OCI-LY3 (cell line): ENCODE data around the gene TLL2.

Experiments
- H2AFZ ChIP-seq: fragments of 200-600, 300-600 bp; shearing (Covaris generic); 2 replicates; pipeline ENCODE4 v1.6.0; 2014; ENCODE audit warnings: antibody characterized with exemption, low read depth, low read length
- H3K27ac ChIP-seq: fragments of 200-600, 300-600 bp; sonication (generic); 2 replicates; pipeline ENCODE4 v1.5.1; 2014; ENCODE audit warnings: mild to moderate bottlenecking, low read length, moderate library complexity, mixed read lengths
- H3K27me3 ChIP-seq: fragments of 200-600, 300-600 bp; sonication (generic); 2 replicates; pipeline ENCODE4 v1.6.1; 2014; ENCODE audit warnings: low read depth, low read length, mixed read lengths
- H3K36me3 ChIP-seq: fragments of 200-600, 300-600 bp; sonication (generic); replicated peaks from 2 replicates; pipeline ENCODE3; 2014; ENCODE audit warnings: low read depth, low read length, mixed read lengths
- H3K4me1 ChIP-seq: fragments of 300-600, 200-600 bp; sonication (generic); 2 replicates; pipeline ENCODE4 v1.6.1; 2014; ENCODE audit warnings: low read length, mixed read lengths
- H3K4me2 ChIP-seq: fragments of 200-600, 300-600 bp; sonication (generic); 2 replicates; pipeline ENCODE4 v1.6.1; 2014; ENCODE audit warnings: low read length, mixed read lengths
- H3K4me3 ChIP-seq: fragments of 300-600, 200-600 bp; sonication (generic); 2 replicates; pipeline ENCODE4 v1.5.1; 2014; ENCODE audit warnings: antibody characterized with exemption, mild to moderate bottlenecking, low read length, moderate library complexity
- H3K79me2 ChIP-seq: fragments of 300-600, 200-600 bp; shearing (Covaris generic); 2 replicates; pipeline ENCODE4 v1.6.1; 2014; ENCODE audit warnings: mild to moderate bottlenecking, low read length, mixed read lengths
- H3K9ac ChIP-seq: fragments of 300-600, 200-600 bp; shearing (Covaris generic); 2 replicates; pipeline ENCODE4 v1.6.0; 2014; ENCODE audit warnings: mild to moderate bottlenecking, low read length, moderate library complexity
- H3K9me3 ChIP-seq: fragments of 200-600, 300-600 bp; shearing (Covaris generic); 2 replicates; pipeline ENCODE4 v1.6.1; 2014; ENCODE audit warnings: low read length, mixed read lengths; ENCODE audit not compliant: insufficient read depth
- H4K20me1 ChIP-seq: fragments of 200-600, 300-600 bp; sonication (generic); 2 replicates; pipeline ENCODE4 v1.6.1; 2016; ENCODE audit warnings: low read length, mixed read lengths; ENCODE audit not compliant: insufficient read depth
- EZH2phosphoT487 ChIP-seq: fragments of 200-600 bp; shearing (Covaris generic); IDR thresholded peaks from 2 replicates; pipeline ENCODE4 v1.6.1; 2018; ENCODE audit warnings: antibody characterized with exemption, mixed run types, low read depth
- TF ChIP-seq, protein P1 (sequence below): fragments of 200-600, 300-600 bp; sonication (generic); IDR thresholded peaks from 2 replicates; pipeline ENCODE4 v1.5.1; 2014; ENCODE audit warnings: antibody characterized with exemption, low read length, low read depth

TLL2 gene

DNA sequence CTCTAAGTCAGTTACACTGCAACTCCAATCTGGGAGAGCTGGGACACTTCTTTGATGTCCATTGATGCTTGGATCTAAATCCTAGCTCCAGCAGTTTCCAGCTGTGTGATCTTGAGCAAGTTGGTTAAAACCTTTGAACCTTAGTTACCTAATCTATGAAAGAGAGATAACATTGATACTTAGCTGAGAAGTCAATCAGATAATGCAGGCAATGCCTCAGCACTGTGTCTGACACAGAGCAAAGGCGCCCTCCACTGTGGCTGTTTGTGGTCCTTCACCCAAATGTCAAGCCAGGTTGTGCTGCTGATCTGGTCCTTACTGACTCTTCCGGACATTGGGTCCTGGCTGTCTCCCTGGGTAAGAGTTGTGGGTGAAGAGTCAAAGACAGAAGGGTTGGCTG is 189.3 kb downstream of the TLL2 start:
- no peaks in the 10 kb centered on the region for H3K9me3 ChIP-seq
- H3K4me1 ChIP-seq, result peaks cover 15% of the 10 kb centered on the region
- H3K9ac ChIP-seq, result no peak overlapping the region
- no peak for TF ChIP-seq EZH2phosphoT487
- TF ChIP-seq, protein P1, sequence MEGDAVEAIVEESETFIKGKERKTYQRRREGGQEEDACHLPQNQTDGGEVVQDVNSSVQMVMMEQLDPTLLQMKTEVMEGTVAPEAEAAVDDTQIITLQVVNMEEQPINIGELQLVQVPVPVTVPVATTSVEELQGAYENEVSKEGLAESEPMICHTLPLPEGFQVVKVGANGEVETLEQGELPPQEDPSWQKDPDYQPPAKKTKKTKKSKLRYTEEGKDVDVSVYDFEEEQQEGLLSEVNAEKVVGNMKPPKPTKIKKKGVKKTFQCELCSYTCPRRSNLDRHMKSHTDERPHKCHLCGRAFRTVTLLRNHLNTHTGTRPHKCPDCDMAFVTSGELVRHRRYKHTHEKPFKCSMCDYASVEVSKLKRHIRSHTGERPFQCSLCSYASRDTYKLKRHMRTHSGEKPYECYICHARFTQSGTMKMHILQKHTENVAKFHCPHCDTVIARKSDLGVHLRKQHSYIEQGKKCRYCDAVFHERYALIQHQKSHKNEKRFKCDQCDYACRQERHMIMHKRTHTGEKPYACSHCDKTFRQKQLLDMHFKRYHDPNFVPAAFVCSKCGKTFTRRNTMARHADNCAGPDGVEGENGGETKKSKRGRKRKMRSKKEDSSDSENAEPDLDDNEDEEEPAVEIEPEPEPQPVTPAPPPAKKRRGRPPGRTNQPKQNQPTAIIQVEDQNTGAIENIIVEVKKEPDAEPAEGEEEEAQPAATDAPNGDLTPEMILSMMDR, result peak; percentile 34; the same call in 1 of the 2 replicates
- no peaks in the 10 kb centered on the region for H3K36me3 ChIP-seq
- no peaks in the 10 kb centered on the region for H3K79me2 ChIP-seq
- H3K4me2 ChIP-seq, result no peak overlapping the region
- peaks cover 49% of the 10 kb centered on the region for H3K27me3 ChIP-seq
- H3K27ac ChIP-seq, result no peak overlapping the region
- no peak overlapping the region for H2AFZ ChIP-seq
- H4K20me1 ChIP-seq, result no peaks in the 10 kb centered on the region
- no peak overlapping the region for H3K4me3 ChIP-seq

DNA sequence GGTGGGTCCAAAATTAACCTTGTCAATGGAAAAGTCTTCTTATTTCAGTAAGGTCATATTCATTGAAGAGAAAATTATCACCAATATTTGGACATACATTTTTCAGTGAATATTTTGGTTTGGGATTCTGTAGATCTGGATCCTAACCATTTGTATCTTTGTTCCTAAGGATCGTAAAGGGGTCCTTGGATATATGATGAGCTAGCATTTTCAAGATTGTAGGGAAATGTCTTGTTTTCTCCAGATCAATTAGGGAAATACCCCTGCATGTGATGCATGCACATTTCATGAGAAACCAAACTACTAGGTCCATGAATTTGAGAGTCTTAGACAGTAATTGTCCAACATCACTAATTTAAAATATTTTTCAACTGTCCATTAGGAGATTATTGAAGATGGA is 191.5 kb downstream of the TLL2 start:
- Histone ChIP-seq H3K79me2 (no peaks in the 10 kb centered on the region), H3K9me3 (no peaks in the 10 kb centered on the region), H3K27me3 (peaks cover 31% of the 10 kb centered on the region), H3K9ac (no peak overlapping the region), H3K4me3 (no peak overlapping the region), H2AFZ (no peak overlapping the region), H3K4me2 (no peak overlapping the region), H3K36me3 (no peaks in the 10 kb centered on the region), H3K4me1 (peaks cover 15% of the 10 kb centered on the region), H3K27ac (no peak overlapping the region), H4K20me1 (no peaks in the 10 kb centered on the region)
- TF ChIP-seq, protein P1, result no peak; the same call in 1 of the 2 replicates
- TF ChIP-seq EZH2phosphoT487, result no peak

DNA sequence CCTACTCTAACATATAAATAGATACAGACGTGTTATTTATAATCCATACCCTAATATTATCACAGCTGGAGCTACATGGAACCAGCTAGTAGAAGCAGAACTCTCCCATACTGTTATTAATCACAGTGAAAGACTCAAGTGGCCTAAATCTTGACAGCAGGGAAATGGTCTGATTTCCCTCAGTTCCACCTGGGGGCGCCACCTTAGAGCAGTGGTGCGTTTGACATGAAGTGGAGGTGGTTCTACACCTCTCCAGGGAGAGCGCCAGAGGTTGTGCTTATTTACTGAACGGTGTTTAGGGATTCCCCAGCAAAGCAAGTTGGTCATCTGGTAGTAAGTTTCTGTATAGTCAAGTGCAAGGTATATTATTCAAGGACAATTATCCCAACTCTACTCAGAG is 191.9 kb downstream of the TLL2 start:
- H3K4me1 ChIP-seq, result peaks cover 15% of the 10 kb centered on the region
- H3K27ac ChIP-seq, result no peak overlapping the region
- H3K79me2 ChIP-seq, result no peaks in the 10 kb centered on the region
- H4K20me1 ChIP-seq, result no peaks in the 10 kb centered on the region
- H3K4me2 ChIP-seq, result no peak overlapping the region
- TF ChIP-seq EZH2phosphoT487, result no peak
- TF ChIP-seq, protein P1, result peak; percentile 19
- H3K36me3 ChIP-seq, result no peaks in the 10 kb centered on the region
- no peaks in the 10 kb centered on the region for H3K9me3 ChIP-seq
- no peak overlapping the region for H2AFZ ChIP-seq
- peaks cover 26% of the 10 kb centered on the region for H3K27me3 ChIP-seq
- no peak overlapping the region for H3K9ac ChIP-seq
- no peak overlapping the region for H3K4me3 ChIP-seq

DNA sequence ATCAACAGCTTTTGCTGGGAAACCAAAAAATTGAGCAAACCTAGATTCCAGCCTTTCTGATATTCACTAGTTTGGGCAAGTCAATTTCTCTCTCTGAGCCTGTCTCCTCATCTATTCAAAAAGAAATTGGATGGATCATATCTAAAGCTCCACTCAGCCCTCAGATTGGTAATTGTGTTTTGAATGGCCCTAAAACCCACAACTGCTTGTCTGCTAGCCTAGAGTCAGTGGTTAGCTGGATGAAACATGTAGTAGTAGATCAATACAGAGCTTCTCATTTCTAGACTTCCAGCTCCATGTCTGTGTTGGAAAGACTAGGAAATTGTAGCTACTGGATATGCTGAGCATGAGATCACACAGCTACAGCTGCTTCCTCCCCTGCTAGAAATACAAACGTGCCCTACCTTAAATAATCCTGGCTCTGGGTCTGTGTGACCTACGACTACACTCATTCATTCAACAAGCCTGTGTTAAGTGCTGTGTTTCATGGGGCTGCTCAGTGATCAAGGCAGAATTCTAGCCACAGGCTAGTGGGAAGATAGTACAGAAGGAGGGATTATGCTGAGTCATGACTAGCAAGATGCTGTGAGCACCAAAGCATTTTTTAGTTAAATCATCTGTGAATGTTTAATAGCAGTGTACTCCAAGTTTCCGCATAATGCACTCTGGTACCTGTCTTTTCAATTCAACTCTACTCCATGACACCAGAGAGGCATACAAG is 193.8 kb downstream of the TLL2 start:
- no peak overlapping the region for H2AFZ ChIP-seq
- no peak overlapping the region for H3K4me2 ChIP-seq

More for the DNA sequence above, 193.8 kb downstream of the TLL2 start:
- Histone ChIP-seq H3K9ac (no peak overlapping the region), H3K4me1 (no peaks in the 10 kb centered on the region), H3K36me3 (no peaks in the 10 kb centered on the region), H3K79me2 (no peaks in the 10 kb centered on the region), H3K4me3 (no peak overlapping the region), H3K9me3 (no peaks in the 10 kb centered on the region), H3K27ac (no peak overlapping the region), H3K27me3 (peaks cover 11% of the 10 kb centered on the region), H4K20me1 (no peaks in the 10 kb centered on the region)
- no peak for TF ChIP-seq EZH2phosphoT487
- TF ChIP-seq, protein P1, result no peak
